ENCODE measurements around the gene DR1.

Gene DR1

GRCh38 chr1:93345633-93346420 lies at the start of gene DR1:
Gene DR1, plus strand, starts transcription at chr1:93345907. Its CDS starts 739 bp downstream, at chr1:93346646.
- peak; percentile 87 for DNase-seq

GRCh38 chr1:93296555-93297154 lies 49.1 kb upstream of the DR1 start:
- DNase-seq, result no peak

GRCh38 chr1:93301131-93301530 lies 44.6 kb upstream of the DR1 start:
- no peak for DNase-seq

GRCh38 chr1:93302078-93302477 lies 43.6 kb upstream of the DR1 start:
- no peak for DNase-seq

GRCh38 chr1:93304716-93305138 lies 41.0 kb upstream of the DR1 start:
- DNase-seq, result peak; percentile 90

GRCh38 chr1:93306920-93307319 lies 38.8 kb upstream of the DR1 start:
- DNase-seq, result no peak

GRCh38 chr1:93313026-93313425 lies 32.7 kb upstream of the DR1 start:
- DNase-seq, result no peak

GRCh38 chr1:93317207-93317606 lies 28.5 kb upstream of the DR1 start:
- DNase-seq, result no peak

- DNase-seq, result no peak
Measured at GRCh38 chr1:93317943-93318342, 27.8 kb upstream of the DR1 start.

- no peak for DNase-seq
Measured at GRCh38 chr1:93321720-93322119, 24.0 kb upstream of the DR1 start.

- DNase-seq, result no peak
Measured at GRCh38 chr1:93322349-93322748, 23.4 kb upstream of the DR1 start.

GRCh38 chr1:93323185-93323820 lies 22.4 kb upstream of the DR1 start:
- DNase-seq, result no peak

- DNase-seq, result no peak
Measured at GRCh38 chr1:93324486-93325464, 20.9 kb upstream of the DR1 start.

GRCh38 chr1:93328809-93329760 lies 16.6 kb upstream of the DR1 start:
- peak; percentile 92 for DNase-seq

- DNase-seq, result no peak
Measured at GRCh38 chr1:93330196-93330595, 15.5 kb upstream of the DR1 start.

GRCh38 chr1:93330617-93331016 lies 15.1 kb upstream of the DR1 start:
- no peak for DNase-seq

GRCh38 chr1:93331412-93331811 lies 14.3 kb upstream of the DR1 start:
- no peak for DNase-seq

- no peak for DNase-seq
Measured at GRCh38 chr1:93332368-93332767, 13.3 kb upstream of the DR1 start.

GRCh38 chr1:93338387-93339146 lies 7.1 kb upstream of the DR1 start:
- DNase-seq, result no peak

- no peak for DNase-seq
Measured at GRCh38 chr1:93339171-93339697, 6.5 kb upstream of the DR1 start.

- no peak for DNase-seq
Measured at GRCh38 chr1:93340090-93340489, 5.6 kb upstream of the DR1 start.

Measured in NCI-H1694 (cell line).